Measurements from ENCODE around the gene TAPBP. TPM values are rescaled to one million over a fixed set of nuclear protein-coding genes. Genes with fewer than 3 reads are reported as not detected.

TAPBP gene
- total RNA-seq, 1 experiment from 2014 or later: 80.1 TPM

- Histone ChIP-seq H3K9me2 (ENCODE audit: insufficient read depth) (no peaks in the 10 kb centered on the region), H3K4me3 (replicated peaks in 1 of 2; ENCODE audit: low read depth in 1 of 2, low read length in 2 of 2) (peak within 1 kb of the TSS; percentile 97), H3K27me3 (ENCODE audit: insufficient read depth, low read length) (no peaks in the 10 kb centered on the region), H3K9ac (ENCODE audit: low read length) (peak within 1 kb of the TSS; percentile 90), H3K79me2 (ENCODE audit: insufficient read depth, low read length) (peaks cover 53% of the 10 kb centered on the region), H3K4me2 (ENCODE audit: low read length) (peak within 1 kb of the TSS; percentile 96), H2AFZ (ENCODE audit: low read depth, low read length, poor library complexity, severe bottlenecking) (peak within 1 kb of the TSS; percentile 99), H4K20me1 (ENCODE audit: insufficient read depth) (no peaks in the 10 kb centered on the region), H3K4me1 (ENCODE audit: control insufficient read depth in 1 of 2, insufficient read depth in 2 of 2, low read length in 2 of 2) (peaks cover 10 to 15% of the 10 kb centered on the region in 2 experiments), H3K9me3 (ENCODE audit: control insufficient read depth in 1 of 2, insufficient read depth in 1 of 2, low read depth in 1 of 2, low read length in 2 of 2) (no peaks in the 10 kb centered on the region), H3K27ac (ENCODE audit: low read depth, low read length) (peak within 1 kb of the TSS; percentile 67), H3K36me3 (ENCODE audit: control insufficient read depth in 1 of 2, insufficient read depth in 2 of 2, low read length in 2 of 2) (peaks cover 27 to 34% of the 10 kb centered on the region in 2 experiments; a peak in 3 of 4 replicates)
- intact Hi-C loops (cut with micrococcal nuclease): loop anchor here (5.0 kb wide), 1 partner anchor 103 kb away; the partner anchor contains the start of gene KIFC1
- POLR2A ChIA-PET: interaction anchor here (0.7 to 2.1 kb wide), 6 partner anchors 8 to 59 kb away, joined by 3 to 11 read pairs (median 10); partner anchors contain the start of genes B3GALT4, RPS18, VPS52 and ZBTB22
- RAD21 ChIA-PET (ENCODE audit: low non-redundant PET in 1 of 2, low total read pairs in 2 of 2, uncharacterized antibody in 2 of 2, unreplicated experiment in 2 of 2): no interaction called here
- DNase-seq (ENCODE audit: low read depth, low spot score): peak; percentile 83
- CTCF ChIA-PET: interaction anchor here (0.6 to 2.3 kb wide), 7 partner anchors 8 to 445 kb away, joined by 3 to 11 read pairs (median 5); partner anchors contain the start of genes B3GALT4 and RGL2
- peak; percentile 94 for ATAC-seq
- BruUV-seq (replicated peaks): no TSS peak
- TF ChIP-seq YY1 (IDR thresholded peaks at IDR 0.05; ENCODE audit: extremely low read depth, insufficient replicate concordance, low read depth, low read length) (peak; percentile 98), EZH2phosphoT487 (IDR thresholded peaks at IDR 0.05; ENCODE audit: borderline replicate concordance) (no peak), ZBTB33 (IDR thresholded peaks at IDR 0.05; ENCODE audit: extremely low read depth, insufficient replicate concordance, low read length) (peak; percentile 59), SRF (IDR thresholded peaks at IDR 0.05; ENCODE audit: low read depth) (no peak), POLR2A (IDR thresholded peaks at IDR 0.05; ENCODE audit: borderline replicate concordance, extremely low read depth, insufficient read depth, insufficient read length) (peak; percentile 59), POLR2AphosphoS5 (IDR thresholded peaks at IDR 0.05; ENCODE audit: low read depth, low read length) (peak; percentile 70)
These were observed 24.7 kb downstream of the TAPBP start, which contains the start of the genes PFDN6 and WDR46 for GRCh38 chr6:33288921-33289783. TSS of gene PFDN6 (plus strand) at chr6:33289601. CDS start at chr6:33289857, 256 bp downstream. TSS of gene WDR46 (minus strand) at chr6:33289239. CDS start at chr6:33289170, 69 bp downstream.

Data from HCT116 (cell line).